ENCODE data around the gene DENND1A.

Gene DENND1A

GRCh38 chr9:123928533-123929176 is 1.3 kb downstream of the DENND1A start:
- peak overlapping the region; percentile 64 for H3K4me3 ChIP-seq (ENCODE audit: low read depth, low read length)
- no peak for TF ChIP-seq CTCF (IDR thresholded peaks at IDR 0.05; ENCODE audit: low read depth, low read length, missing control alignments)
- DNase-seq (ENCODE audit: low read depth): no peak
- in situ Hi-C loops (cut with HindIII; ENCODE audit: low sequenced_read_pairs): no loop called here

GRCh38 chr9:123927625-123928532 is 2.0 kb downstream of the DENND1A start:
- no peak overlapping the region for H3K4me3 ChIP-seq (ENCODE audit: low read depth, low read length)
- in situ Hi-C loops (cut with HindIII; ENCODE audit: low sequenced_read_pairs): no loop called here
- no peak for DNase-seq (ENCODE audit: low read depth)
- TF ChIP-seq CTCF (IDR thresholded peaks at IDR 0.05; ENCODE audit: low read depth, low read length, missing control alignments): no peak

GRCh38 chr9:123926941-123927340 is 3.0 kb downstream of the DENND1A start:
- no peak overlapping the region for H3K4me3 ChIP-seq (ENCODE audit: low read depth, low read length)
- no peak for TF ChIP-seq CTCF (IDR thresholded peaks at IDR 0.05; ENCODE audit: low read depth, low read length, missing control alignments)
- DNase-seq (ENCODE audit: low read depth): no peak
- in situ Hi-C loops (cut with HindIII; ENCODE audit: low sequenced_read_pairs): no loop called here

GRCh38 chr9:123925819-123926218 is 4.1 kb downstream of the DENND1A start:
- DNase-seq (ENCODE audit: low read depth): no peak
- no peak for TF ChIP-seq CTCF (IDR thresholded peaks at IDR 0.05; ENCODE audit: low read depth, low read length, missing control alignments)
- no peak overlapping the region for H3K4me3 ChIP-seq (ENCODE audit: low read depth, low read length)
- in situ Hi-C loops (cut with HindIII; ENCODE audit: low sequenced_read_pairs): no loop called here

- no peak for TF ChIP-seq CTCF (IDR thresholded peaks at IDR 0.05; ENCODE audit: low read depth, low read length, missing control alignments)
- H3K4me3 ChIP-seq (ENCODE audit: low read depth, low read length): no peak overlapping the region
- in situ Hi-C loops (cut with HindIII; ENCODE audit: low sequenced_read_pairs): no loop called here
- DNase-seq (ENCODE audit: low read depth): no peak
Observed at GRCh38 chr9:123925161-123925560, 4.8 kb downstream of the DENND1A start.

GRCh38 chr9:123924727-123925126 is 5.2 kb downstream of the DENND1A start:
- TF ChIP-seq CTCF (IDR thresholded peaks at IDR 0.05; ENCODE audit: low read depth, low read length, missing control alignments): no peak
- no peak overlapping the region for H3K4me3 ChIP-seq (ENCODE audit: low read depth, low read length)
- DNase-seq (ENCODE audit: low read depth): no peak
- in situ Hi-C loops (cut with HindIII; ENCODE audit: low sequenced_read_pairs): no loop called here
